Heart right ventricle (tissue), 16 donors: ENCODE data around the gene CDK11B. TPM values are rescaled to one million over a fixed set of nuclear protein-coding genes. Genes with fewer than 3 reads are reported as not detected.

ENCODE experiments used
- ATAC-seq, 8 donors: fragments of 200-7000 bp; cut with Tn5 transposase; one replicate each; pipeline ENCODE4 v1.9.1; 2020; ENCODE audit warnings: mild to moderate bottlenecking in 8 of 8, moderate library complexity in 8 of 8, moderate number of reproducible peaks in 1 of 8
- DNase-seq, 2 donors: peaks; one replicate each; pipeline ENCODE4 v3.0.0-alpha.2; 2020
- H3K27ac ChIP-seq, 10 donors: fragments of 200-600 bp; sonication (generic) in 2 of 10; one replicate each; pipeline versions ENCODE4 v1.5.0 to v1.8.0; 2020 to 2022; ENCODE audit warnings: mild to moderate bottlenecking in 3 of 10
- H3K27me3 ChIP-seq, 7 donors: fragments of 200-600 bp; one replicate each; pipeline ENCODE4 v1.8.0; 2021 to 2022; ENCODE audit warnings: mild to moderate bottlenecking in 2 of 7
- H3K36me3 ChIP-seq, 9 donors: fragments of 200-600 bp; sonication (generic) in 1 of 9; one replicate each; pipeline versions ENCODE4 v1.5.0 to v1.8.0; 2020 to 2022; ENCODE audit warnings: mild to moderate bottlenecking in 2 of 9
- H3K4me1 ChIP-seq, 9 donors: fragments of 200-600 bp; sonication (generic) in 1 of 9; one replicate each; pipeline versions ENCODE4 v1.5.0 to v1.8.0; 2020 to 2022; ENCODE audit warnings: mild to moderate bottlenecking in 4 of 9
- H3K4me3 ChIP-seq, 10 donors: fragments of 200-600 bp; sonication (generic) in 2 of 10; one replicate each; pipeline versions ENCODE4 v1.5.0 to v1.8.0; 2020 to 2022; ENCODE audit warnings: mild to moderate bottlenecking in 7 of 10, moderate library complexity in 2 of 10
- H3K9me3 ChIP-seq, 11 donors: fragments of 200-600 bp in 10 of 11; sonication (generic) in 2 of 11; one replicate each; pipeline versions ENCODE4 v1.5.0 to v1.8.0; 2013 to 2022; ENCODE audit warnings: mild to moderate bottlenecking in 2 of 11, control low read depth in 1 of 11, moderate library complexity in 1 of 11
- WGBS, 2 donors: extraction: QIAGEN DNeasy Blood & Tissue Kit; methylation state at CpG; one replicate each; pipeline ENCODE4 v1.1.7; 2013; ENCODE audit warnings: inconsistent platforms in 1 of 2; 5-methylcytosine and 5-hydroxymethylcytosine counted together
- intact Hi-C, 10 donors: fragments of 100-400 bp; cut with DNase I; formaldehyde crosslinking; loops; one replicate each; pipeline versions ENCODE4 v1.11.1 to v1.14.2; 2022
- polyA plus RNA-seq, 2 donors: library from polyadenylated mRNA; stranded (reverse); fragments of 200-250 nt; gene quantifications; one replicate each; pipeline ENCODE4 v1.2.3, GENCODE V29; 2013
- total RNA-seq, 10 donors: library from RNA; stranded (reverse); fragmentation: NEBNext Ultra II Directional in 3 of 10; extraction: Animal tissue kit (Norgen Biotek cat#: 25700) in 3 of 10; gene quantifications; one replicate each; pipeline versions ENCODE4 v1.2.1 to v1.2.4, GENCODE V29; 2021 to 2023
- TF ChIP-seq, protein P1 (sequence below), 9 donors: fragments of 200-600 bp; sonication (generic) in 2 of 9; IDR thresholded peaks; one replicate each; pipeline versions ENCODE4 v1.5.0 to v1.8.0; 2021 to 2022; ENCODE audit warnings: antibody characterized with exemption in 9 of 9, mild to moderate bottlenecking in 5 of 9, moderate library complexity in 1 of 9
- donor health status: Arrhythmogenic right ventricular cardiomyopathy.
- donor health status: ischemic (EF 13 %, LVEDD 7.1; RV severe dilation, severe dysfunction).
- donor health status: healthy with polysubstance abuse.
- donor health status: DM: no; HTN: yes; CAD: no.
- donor health status: DM: no; HTN: no; CAD: no.
- donor health status: ischemic (EF 25% LVEDD 6.9; RV normal size, moderate dysfunction).
- donor health status: ischemic (EF 25% LVEDD 5.7; RV mildly dilated, moderate dysfunction).
- donor health status: healthy.
- donor health status: DM: yes; HTN: yes; CAD: no.
- donor health status: Ischemic cardiomyopathy.
- donor health status: ischemic (EF 35%, LVEDD 5.7; RV mildly dilated, moderate dysfunction).
- donor health status: nonischemic (EF 11% LVEDD 7.7; RV severe dilation, severe dysfunction).
- donor health status: DM: yes; HTN: yes; CAD: no.
- donor health status: PGD.
- donor health status: ischemic (EF 29% LVEDD 5.4; RV normal size, mild dysfunction).
- donor health status: nonischemic (EF 23%, LVEDD 6.1; RV moderate dilation, normal function).

Gene CDK11B
- total and polyA plus RNA-seq, 12 donors: 20.9 to 34.1 (median 24.2) TPM

DNA sequence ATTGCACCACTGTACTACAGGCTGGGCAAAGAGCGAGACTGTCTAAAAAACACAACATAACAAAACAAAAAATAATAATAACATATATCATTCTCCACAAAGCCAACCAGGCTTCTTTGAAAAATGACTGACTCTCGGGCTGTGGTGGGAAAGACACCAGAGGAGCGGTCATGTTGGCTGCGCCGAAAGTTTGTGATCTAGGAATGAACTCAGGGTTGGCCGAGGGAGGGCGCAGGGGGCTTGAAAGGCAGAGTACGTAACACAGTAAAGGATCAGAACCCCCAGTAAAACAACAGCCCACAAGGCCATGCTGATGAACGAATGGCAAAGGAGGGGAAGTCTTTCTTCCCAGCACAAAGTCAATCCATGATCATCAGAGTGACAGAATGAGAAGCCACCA is 29.0 kb upstream of the CDK11B start:
- TF ChIP-seq, protein P1, sequence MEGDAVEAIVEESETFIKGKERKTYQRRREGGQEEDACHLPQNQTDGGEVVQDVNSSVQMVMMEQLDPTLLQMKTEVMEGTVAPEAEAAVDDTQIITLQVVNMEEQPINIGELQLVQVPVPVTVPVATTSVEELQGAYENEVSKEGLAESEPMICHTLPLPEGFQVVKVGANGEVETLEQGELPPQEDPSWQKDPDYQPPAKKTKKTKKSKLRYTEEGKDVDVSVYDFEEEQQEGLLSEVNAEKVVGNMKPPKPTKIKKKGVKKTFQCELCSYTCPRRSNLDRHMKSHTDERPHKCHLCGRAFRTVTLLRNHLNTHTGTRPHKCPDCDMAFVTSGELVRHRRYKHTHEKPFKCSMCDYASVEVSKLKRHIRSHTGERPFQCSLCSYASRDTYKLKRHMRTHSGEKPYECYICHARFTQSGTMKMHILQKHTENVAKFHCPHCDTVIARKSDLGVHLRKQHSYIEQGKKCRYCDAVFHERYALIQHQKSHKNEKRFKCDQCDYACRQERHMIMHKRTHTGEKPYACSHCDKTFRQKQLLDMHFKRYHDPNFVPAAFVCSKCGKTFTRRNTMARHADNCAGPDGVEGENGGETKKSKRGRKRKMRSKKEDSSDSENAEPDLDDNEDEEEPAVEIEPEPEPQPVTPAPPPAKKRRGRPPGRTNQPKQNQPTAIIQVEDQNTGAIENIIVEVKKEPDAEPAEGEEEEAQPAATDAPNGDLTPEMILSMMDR (IDR thresholded peaks at IDR 0.05): no peak
- DNase-seq (peak in 1 of 2 donors; percentile 2), ATAC-seq (no peak)
- intact Hi-C loops: no loop called here
- Histone ChIP-seq H3K36me3 (peaks cover 0 to 56% (median 0%) of the 10 kb centered on the region in 9 donors), H3K9me3 (no peaks in the 10 kb centered on the region), H3K27ac (no peak overlapping the region), H3K4me3 (no peak overlapping the region), H3K27me3 (no peaks in the 10 kb centered on the region), H3K4me1 (peaks cover 0 to 50% (median 5%) of the 10 kb centered on the region in 9 donors)
- 88 to 95% methylated on average over 9 of the region's 9 CpGs for WGBS, 2 donors

DNA sequence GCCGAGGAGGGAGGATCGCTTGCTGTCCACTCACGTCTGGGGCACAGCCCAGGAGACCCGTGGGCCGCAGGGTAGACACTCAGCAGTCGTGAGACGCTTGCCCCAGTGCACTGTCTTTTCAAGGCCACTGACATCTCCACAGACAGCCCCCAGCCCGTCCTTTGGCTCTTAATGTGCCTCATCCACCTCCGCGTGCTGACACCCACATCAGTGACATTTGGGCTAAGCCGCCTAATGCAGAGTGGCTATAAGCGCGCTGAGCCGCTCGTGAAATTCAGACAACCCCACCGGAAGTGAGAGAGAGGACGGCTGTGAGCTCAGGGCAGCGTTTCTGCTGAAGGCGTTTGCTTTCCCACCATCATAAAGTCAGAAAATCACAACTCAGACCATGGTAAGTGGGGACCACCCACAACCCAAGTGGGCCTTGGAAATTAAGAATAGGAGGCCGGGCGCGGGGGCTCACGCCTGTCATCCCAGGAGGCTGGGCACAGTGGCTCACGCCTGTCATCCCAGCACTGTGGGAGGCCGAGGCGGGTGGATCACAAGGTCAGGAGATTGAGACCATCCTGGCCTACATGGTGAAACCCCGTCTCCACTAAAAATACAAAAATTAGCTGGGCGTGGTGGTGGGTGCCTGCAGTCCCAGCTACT is 25.4 kb upstream of the CDK11B start:
- 87% methylated on average over 28 of the region's 28 CpGs for WGBS, 2 donors
- H3K4me1 ChIP-seq: peaks cover 0 to 53% (median 5%) of the 10 kb centered on the region in 9 donors
- ATAC-seq: peak in 1 of 8 donors; percentile 38
- no peaks in the 10 kb centered on the region for H3K9me3 ChIP-seq
- H3K4me3 ChIP-seq: no peak overlapping the region
- no peak overlapping the region for H3K27ac ChIP-seq
- no peak for DNase-seq
- TF ChIP-seq, protein P1 (IDR thresholded peaks at IDR 0.05): no peak
- H3K36me3 ChIP-seq: peaks cover 0 to 59% (median 0%) of the 10 kb centered on the region in 9 donors
- intact Hi-C loops: no loop called here
- no peaks in the 10 kb centered on the region for H3K27me3 ChIP-seq

DNA sequence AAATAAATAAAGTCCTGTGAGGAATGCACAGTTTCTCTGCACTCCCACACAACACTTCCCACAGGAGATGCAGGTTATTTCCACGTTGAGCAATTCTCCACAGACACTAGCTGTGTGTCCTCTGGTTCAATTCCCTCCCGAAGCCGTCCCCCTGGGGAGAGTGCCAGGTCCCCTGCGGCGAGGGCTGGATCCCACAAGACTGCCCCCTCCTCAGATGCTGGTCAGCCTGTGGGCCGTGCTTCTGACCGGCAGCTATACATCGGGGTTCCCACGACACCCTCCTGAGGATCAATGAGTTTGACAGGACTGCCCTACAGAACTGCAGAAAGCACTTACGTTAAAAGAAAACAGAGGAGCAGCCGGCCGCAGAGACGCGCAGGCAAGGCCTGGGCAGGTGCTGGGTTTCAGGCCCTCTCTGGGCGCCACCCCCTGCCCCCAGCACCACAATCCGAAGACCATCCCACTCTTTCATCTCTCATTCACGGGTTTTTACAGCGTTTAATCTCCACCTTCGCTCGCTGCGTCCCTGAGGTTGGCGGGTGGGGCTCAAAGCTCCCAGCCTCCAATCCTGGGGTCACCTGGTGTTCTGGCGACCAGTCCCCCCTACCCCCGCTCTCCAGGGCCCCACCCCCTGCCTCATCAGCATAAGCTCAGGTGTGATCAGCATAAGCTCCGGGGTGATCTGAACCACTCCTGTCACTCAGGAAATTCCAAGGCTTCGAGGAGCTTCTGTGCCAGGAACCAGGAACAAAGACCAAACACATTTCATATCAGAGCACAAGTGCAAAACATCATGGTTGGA is 24.5 kb upstream of the CDK11B start:
- Histone ChIP-seq H3K27me3 (no peaks in the 10 kb centered on the region), H3K4me1 (peaks cover 3 to 58% (median 10%) of the 10 kb centered on the region in 9 donors), H3K9me3 (no peaks in the 10 kb centered on the region), H3K36me3 (peaks cover 0 to 50% (median 0%) of the 10 kb centered on the region in 9 donors), H3K27ac (no peak overlapping the region), H3K4me3 (no peak overlapping the region)
- no peak for ATAC-seq
- TF ChIP-seq, protein P1 (IDR thresholded peaks at IDR 0.05): no peak
- intact Hi-C loops: no loop called here
- WGBS, 2 donors: 74 to 77% methylated on average over 26 of the region's 26 CpGs
- DNase-seq: no peak

DNA sequence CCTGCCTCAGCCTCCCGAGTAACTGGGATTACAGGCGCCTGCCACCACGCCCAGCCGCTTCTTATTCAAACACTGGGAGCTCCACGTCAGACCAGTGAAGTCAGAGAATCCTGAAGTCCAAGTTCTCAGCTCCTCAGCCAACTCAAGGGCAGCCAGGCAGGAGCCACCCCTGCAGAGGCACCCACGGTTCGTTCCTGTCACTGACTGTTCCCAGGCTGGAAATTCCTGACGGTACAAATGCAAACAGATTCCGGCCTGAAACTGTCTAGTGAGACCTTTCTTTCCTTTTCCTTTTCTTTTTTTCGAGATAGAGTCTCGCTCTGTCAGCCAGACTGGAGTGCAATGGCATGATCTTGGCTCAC is 22.1 kb upstream of the CDK11B start:
- 72 to 78% methylated on average over 11 of the region's 11 CpGs for WGBS, 2 donors
- peaks cover 0 to 38% (median 0%) of the 10 kb centered on the region in 9 donors for H3K36me3 ChIP-seq
- intact Hi-C loops: no loop called here
- ATAC-seq: no peak
- H3K4me1 ChIP-seq: peaks cover 3 to 53% (median 16%) of the 10 kb centered on the region in 9 donors
- peak overlapping the region in 1 of 10 donors; percentile 10 for H3K27ac ChIP-seq
- DNase-seq: peak in 1 of 2 donors; percentile 3
- TF ChIP-seq, protein P1 (IDR thresholded peaks at IDR 0.05): no peak
- no peaks in the 10 kb centered on the region for H3K9me3 ChIP-seq
- H3K4me3 ChIP-seq: no peak overlapping the region
- H3K27me3 ChIP-seq: no peaks in the 10 kb centered on the region
